Measurements from ENCODE around the gene SLC4A3. TPM values are rescaled to one million over a fixed set of nuclear protein-coding genes. Genes with fewer than 3 reads are reported as not detected.
"Not testable (repeated sequence)": the region's sequence is repeated elsewhere in the genome, so short reads cannot be mapped to it uniquely, and the experiment has no call there.

SLC4A3 gene
- total RNA-seq, 1 experiment from 2014 or later: 23.0 TPM

DNA sequence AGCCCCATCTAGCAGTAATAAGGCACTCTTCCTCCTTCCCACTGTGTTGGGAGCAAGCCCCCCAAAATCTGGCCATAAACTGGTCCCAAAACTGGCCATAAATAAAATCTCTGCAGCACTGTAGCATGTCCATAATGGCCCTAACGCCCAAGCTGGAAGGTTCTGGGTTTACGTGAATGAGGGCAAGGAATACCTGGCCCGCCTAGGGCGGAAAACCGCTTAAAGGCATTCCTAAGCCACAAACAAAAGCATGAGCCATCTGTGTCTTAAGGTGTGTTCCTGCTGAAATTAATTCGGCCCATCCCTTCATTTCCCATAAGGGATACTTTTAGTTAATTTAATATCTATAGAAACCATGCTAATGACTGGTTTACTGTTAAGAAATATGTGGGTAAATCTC lies 24.2 kb downstream of the SLC4A3 start:
- BruUV-seq (replicated peaks): not testable (repeated sequence)

DNA sequence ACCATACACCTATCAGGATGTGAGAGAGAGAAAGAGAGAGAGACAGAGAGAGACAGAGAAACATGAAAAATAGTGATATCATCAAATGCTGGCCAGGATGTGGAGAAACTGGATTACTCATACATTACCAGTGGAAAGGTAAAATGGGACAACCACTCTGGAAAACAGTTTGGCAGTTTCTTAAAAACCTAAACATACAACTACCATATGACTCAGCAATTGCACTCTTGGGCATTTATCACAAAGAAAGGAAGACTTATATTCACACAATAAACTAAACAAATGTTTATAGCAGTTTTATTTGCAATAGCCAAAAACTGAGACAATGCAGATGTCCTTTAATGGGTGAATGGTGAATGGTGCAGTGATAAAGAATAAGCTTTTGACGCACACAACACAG lies 29.1 kb downstream of the SLC4A3 start:
- peaks cover 0 to 8% of the 10 kb centered on the region in 2 experiments; a peak in 1 of 4 replicates for H3K4me1 ChIP-seq (ENCODE audit: control insufficient read depth in 1 of 2, insufficient read depth in 2 of 2, low read length in 2 of 2)
- no peaks in the 10 kb centered on the region for H3K36me3 ChIP-seq (ENCODE audit: control insufficient read depth in 1 of 2, insufficient read depth in 2 of 2, low read length in 2 of 2)
- CTCF ChIA-PET: no interaction called here
- BruUV-seq (replicated peaks): no TSS peak
- no peak overlapping the region for H3K27ac ChIP-seq (ENCODE audit: low read depth, low read length)
- RAD21 ChIA-PET (ENCODE audit: low non-redundant PET in 1 of 2, low total read pairs in 2 of 2, uncharacterized antibody in 2 of 2, unreplicated experiment in 2 of 2): no interaction called here
- H3K9me2 ChIP-seq (ENCODE audit: insufficient read depth): no peaks in the 10 kb centered on the region
- H3K79me2 ChIP-seq (ENCODE audit: insufficient read depth, low read length): no peaks in the 10 kb centered on the region
- no peak overlapping the region for H2AFZ ChIP-seq (ENCODE audit: low read depth, low read length, poor library complexity, severe bottlenecking)
- H3K9me3 ChIP-seq (ENCODE audit: control insufficient read depth in 1 of 2, insufficient read depth in 1 of 2, low read depth in 1 of 2, low read length in 2 of 2): peaks cover 0 to 17% of the 10 kb centered on the region in 2 experiments; a peak in 1 of 4 replicates
- POLR2A ChIA-PET: no interaction called here
- H3K27me3 ChIP-seq (ENCODE audit: insufficient read depth, low read length): no peaks in the 10 kb centered on the region
- no peak overlapping the region for H3K9ac ChIP-seq (ENCODE audit: low read length)
- no peak overlapping the region for H3K4me3 ChIP-seq (replicated peaks in 1 of 2; ENCODE audit: low read depth in 1 of 2, low read length in 2 of 2)
- no peak for DNase-seq (ENCODE audit: low read depth, low spot score)
- H3K4me2 ChIP-seq (ENCODE audit: low read length): no peak overlapping the region
- no peak for ATAC-seq
- TF ChIP-seq SP1 (IDR thresholded peaks at IDR 0.05; ENCODE audit: low read depth) (no peak), CBX3 (IDR thresholded peaks at IDR 0.05; ENCODE audit: low read depth) (0 out of 2 replicates have a peak, but pooled peaks have one; percentile 19)
- intact Hi-C loops (cut with micrococcal nuclease): no loop called here
- H4K20me1 ChIP-seq (ENCODE audit: insufficient read depth): no peaks in the 10 kb centered on the region

More for the DNA sequence above, 24.2 kb downstream of the SLC4A3 start:
- RAD21 ChIA-PET (ENCODE audit: low non-redundant PET in 1 of 2, low total read pairs in 2 of 2, uncharacterized antibody in 2 of 2, unreplicated experiment in 2 of 2); H3K79me2 ChIP-seq (ENCODE audit: insufficient read depth, low read length); H3K9me2 ChIP-seq (ENCODE audit: insufficient read depth); H3K9ac ChIP-seq (ENCODE audit: low read length); DNase-seq (ENCODE audit: low read depth, low spot score); H3K27ac ChIP-seq (ENCODE audit: low read depth, low read length); H3K27me3 ChIP-seq (ENCODE audit: insufficient read depth, low read length); H3K9me3 ChIP-seq (ENCODE audit: control insufficient read depth in 1 of 2, insufficient read depth in 1 of 2, low read depth in 1 of 2, low read length in 2 of 2); intact Hi-C loops (cut with micrococcal nuclease); ATAC-seq; CTCF ChIA-PET; H3K4me3 ChIP-seq (replicated peaks in 1 of 2; ENCODE audit: low read depth in 1 of 2, low read length in 2 of 2); H3K4me2 ChIP-seq (ENCODE audit: low read length); H4K20me1 ChIP-seq (ENCODE audit: insufficient read depth); H2AFZ ChIP-seq (ENCODE audit: low read depth, low read length, poor library complexity, severe bottlenecking); H3K4me1 ChIP-seq (ENCODE audit: control insufficient read depth in 1 of 2, insufficient read depth in 2 of 2, low read length in 2 of 2); H3K36me3 ChIP-seq (ENCODE audit: control insufficient read depth in 1 of 2, insufficient read depth in 2 of 2, low read length in 2 of 2): not testable (repeated sequence)
- POLR2A ChIA-PET: interaction anchor here (1.4 to 2.1 kb wide), 2 partner anchors 34 to 36 kb away, joined by 4 to 7 read pairs; no protein-coding TSS in a partner anchor

All from HCT116 (cell line).